Lower lobe of right lung (tissue), 2 donors: Measurements from ENCODE around the gene DUSP8. TPM values are rescaled to one million over a fixed set of nuclear protein-coding genes. Genes with fewer than 3 reads are reported as not detected.

Experiments
- ATAC-seq, 2 donors: fragments of 200-7000 bp; cut with Tn5 transposase; one replicate each; pipeline ENCODE4 v1.9.1; 2020 to 2022; ENCODE audit warnings: mild to moderate bottlenecking in 2 of 2, moderate library complexity in 2 of 2
- DNase-seq: peaks from one replicate; pipeline ENCODE4 v3.0.0-alpha.2; 2020
- H3K27ac ChIP-seq: fragments of 200-600 bp; one replicate; pipeline ENCODE4 v1.8.0; 2022
- H3K27me3 ChIP-seq: fragments of 200-600 bp; one replicate; pipeline ENCODE4 v1.8.0; 2022; ENCODE audit warnings: low read depth
- H3K36me3 ChIP-seq: fragments of 200-600 bp; one replicate; pipeline ENCODE4 v1.8.0; 2022; ENCODE audit warnings: mild to moderate bottlenecking
- H3K4me1 ChIP-seq: fragments of 200-600 bp; one replicate; pipeline ENCODE4 v1.8.0; 2022
- H3K4me3 ChIP-seq: fragments of 200-600 bp; one replicate; pipeline ENCODE4 v1.8.0; 2022; ENCODE audit warnings: mild to moderate bottlenecking
- H3K9me3 ChIP-seq: fragments of 200-600 bp; one replicate; pipeline ENCODE4 v1.8.0; 2022
- CTCF ChIP-seq: fragments of 200-600 bp; IDR thresholded peaks from one replicate; pipeline ENCODE4 v1.8.0; 2022; ENCODE audit warnings: antibody characterized with exemption, mild to moderate bottlenecking
- intact Hi-C: fragments of 100-400 bp; cut with DNase I; formaldehyde crosslinking; loops from one replicate; pipeline ENCODE4 v1.11.0; 2022
- total RNA-seq: library from RNA; stranded (reverse); fragmentation: NEBNext Ultra II Directional; extraction: Animal tissue kit (Norgen Biotek cat#: 25700); gene quantifications from one replicate; pipeline ENCODE4 v1.2.1, GENCODE V29; 2021
- donor health status: DM: no; HTN: yes; CAD: no; lungs with severe emphysema.

The DUSP8 gene
- total RNA-seq, 1 donor from 2014 or later = 8.9 TPM

- Histone ChIP-seq H3K36me3 (peaks cover 9% of the 10 kb centered on the region), H3K27ac (no peak overlapping the region), H3K9me3 (no peaks in the 10 kb centered on the region), H3K4me1 (peaks cover 15% of the 10 kb centered on the region), H3K4me3 (no peak overlapping the region), H3K27me3 (peaks cover 4% of the 10 kb centered on the region)
- DNase-seq (no peak), ATAC-seq (no peak)
- TF ChIP-seq CTCF = no peak
- intact Hi-C loops = no loop called here
These were observed 4.9 kb downstream of the DUSP8 start for GRCh38 chr11:1567052-1567720.

- no peak for DNase-seq
- Histone ChIP-seq H3K27me3 (peaks cover 4% of the 10 kb centered on the region), H3K27ac (no peak overlapping the region), H3K4me1 (peaks cover 15% of the 10 kb centered on the region), H3K4me3 (no peak overlapping the region), H3K36me3 (peaks cover 9% of the 10 kb centered on the region), H3K9me3 (no peaks in the 10 kb centered on the region)
- TF ChIP-seq CTCF = no peak
- intact Hi-C loops = no loop called here
- ATAC-seq = no peak
These were observed 5.6 kb downstream of the DUSP8 start for GRCh38 chr11:1566381-1567051.

- ATAC-seq (no peak), DNase-seq (no peak)
- peaks cover 9% of the 10 kb centered on the region for H3K36me3 ChIP-seq
- H3K4me1 ChIP-seq = peaks cover 9% of the 10 kb centered on the region
- intact Hi-C loops = no loop called here
- H3K4me3 ChIP-seq = no peak overlapping the region
- no peak overlapping the region for H3K27ac ChIP-seq
- no peak for TF ChIP-seq CTCF
- no peaks in the 10 kb centered on the region for H3K9me3 ChIP-seq
- no peaks in the 10 kb centered on the region for H3K27me3 ChIP-seq
These were observed 6.2 kb downstream of the DUSP8 start for GRCh38 chr11:1565904-1566247.

GRCh38 chr11:1565173-1565903 lies 6.7 kb downstream of the DUSP8 start:
- peaks cover 3% of the 10 kb centered on the region for H3K4me1 ChIP-seq
- H3K27me3 ChIP-seq = no peaks in the 10 kb centered on the region
- H3K4me3 ChIP-seq = no peak overlapping the region
- no peaks in the 10 kb centered on the region for H3K9me3 ChIP-seq
- H3K27ac ChIP-seq = no peak overlapping the region
- no peak for TF ChIP-seq CTCF
- DNase-seq (no peak), ATAC-seq (no peak)
- peaks cover 9% of the 10 kb centered on the region for H3K36me3 ChIP-seq
- intact Hi-C loops = no loop called here

GRCh38 chr11:1564535-1565172 lies 7.4 kb downstream of the DUSP8 start:
- Histone ChIP-seq H3K27ac (no peak overlapping the region), H3K4me3 (no peak overlapping the region), H3K4me1 (peaks cover 6% of the 10 kb centered on the region), H3K36me3 (peaks cover 9% of the 10 kb centered on the region), H3K9me3 (no peaks in the 10 kb centered on the region), H3K27me3 (no peaks in the 10 kb centered on the region)
- intact Hi-C loops = no loop called here
- no peak for TF ChIP-seq CTCF
- ATAC-seq (peak in 1 of 2 donors; percentile 35), DNase-seq (no peak)
